Inflammatory macrophage treated with lipopolysaccharide for 4 hours (primary cell): ENCODE results near the gene ASTN2.
A peak's percentile ranks its signal among the peaks of the same experiment; 100 is the strongest.
"Not testable (repeated sequence)": the region's sequence is repeated elsewhere in the genome, so short reads cannot be mapped to it uniquely, and the experiment has no call there.

Experiments
- DNase-seq: peaks from one replicate; pipeline ENCODE4 v3.0.0-alpha.2; 2020

The ASTN2 gene

DNA sequence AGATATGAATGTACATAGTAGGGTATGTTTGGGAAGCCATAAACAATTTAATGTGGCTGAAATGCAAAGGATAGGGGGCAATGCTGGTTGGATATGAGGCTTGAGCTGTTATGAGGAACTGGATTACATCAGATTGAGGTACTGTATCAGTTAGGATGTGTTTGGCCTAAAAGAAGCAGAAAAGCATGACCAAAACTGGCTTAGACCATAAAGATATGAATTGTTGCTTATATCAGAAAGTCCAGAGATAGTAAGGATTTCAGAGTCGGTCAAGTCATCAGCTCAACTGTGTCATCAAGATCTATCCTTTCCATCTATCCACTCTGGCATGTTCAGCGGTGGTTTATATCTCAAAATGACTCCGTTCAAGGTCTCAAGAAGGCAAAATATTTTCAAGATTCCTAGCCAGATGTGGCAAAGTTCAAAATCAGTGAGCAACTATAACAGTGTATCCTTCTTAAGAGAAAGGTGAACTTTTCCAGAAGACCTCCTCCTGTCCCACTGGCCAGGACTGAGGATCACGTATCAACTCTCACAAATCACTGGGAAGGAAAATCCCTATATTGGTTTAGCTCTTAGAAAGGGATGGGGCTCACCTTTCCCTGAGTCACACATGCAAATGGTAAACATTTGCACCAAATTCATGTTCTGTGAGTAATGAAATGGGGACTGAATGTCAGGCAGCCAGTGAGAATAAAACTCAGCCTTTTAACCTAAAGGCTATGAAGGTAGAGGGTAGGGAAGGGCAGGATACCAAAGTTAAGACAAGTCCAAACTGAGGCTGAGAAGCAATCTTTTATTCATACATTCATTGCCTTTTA, 469.9 kb downstream of the ASTN2 start:
- no peak for DNase-seq

DNA sequence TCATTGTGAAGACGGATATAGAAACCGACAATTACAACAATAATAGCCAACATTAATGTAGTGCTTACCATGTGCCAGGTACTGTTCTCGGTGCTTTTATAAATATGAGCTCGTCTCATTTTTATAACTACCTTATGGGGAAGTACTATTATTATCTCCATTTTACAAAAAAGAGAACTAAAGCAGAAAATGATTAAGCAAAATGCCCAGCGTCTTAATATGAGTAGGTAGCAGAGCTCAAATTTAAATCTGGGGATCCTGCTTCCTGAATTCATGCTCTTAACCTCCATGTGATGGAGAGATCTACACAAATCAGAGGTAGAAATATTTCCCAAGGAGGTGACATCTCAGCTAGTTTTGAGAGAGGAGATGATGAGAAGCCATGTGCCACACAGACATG, 470.9 kb downstream of the ASTN2 start:
- DNase-seq: peak; percentile 48

DNA sequence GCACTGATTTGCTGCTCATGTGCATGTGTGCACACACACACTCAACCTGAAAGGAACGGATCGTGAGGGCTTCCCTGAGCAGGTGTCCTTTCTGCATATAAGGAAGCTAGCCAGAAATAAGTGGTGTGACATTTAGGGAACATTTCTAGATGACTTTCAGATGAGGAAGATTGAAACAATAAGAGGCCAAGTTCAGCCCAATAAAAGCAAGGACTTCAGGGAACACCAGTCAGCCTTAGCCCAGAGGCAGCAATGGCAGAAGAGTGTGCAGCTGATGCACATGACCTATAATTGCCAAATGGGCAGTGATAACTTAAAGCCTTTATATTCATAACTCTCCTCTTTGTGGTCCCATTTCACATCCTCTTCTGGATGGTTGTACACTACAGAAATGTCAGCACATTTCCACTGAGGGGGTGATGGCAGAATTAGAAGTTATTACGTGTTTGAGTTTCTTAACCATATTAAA, 472.2 kb downstream of the ASTN2 start:
- no peak for DNase-seq

DNA sequence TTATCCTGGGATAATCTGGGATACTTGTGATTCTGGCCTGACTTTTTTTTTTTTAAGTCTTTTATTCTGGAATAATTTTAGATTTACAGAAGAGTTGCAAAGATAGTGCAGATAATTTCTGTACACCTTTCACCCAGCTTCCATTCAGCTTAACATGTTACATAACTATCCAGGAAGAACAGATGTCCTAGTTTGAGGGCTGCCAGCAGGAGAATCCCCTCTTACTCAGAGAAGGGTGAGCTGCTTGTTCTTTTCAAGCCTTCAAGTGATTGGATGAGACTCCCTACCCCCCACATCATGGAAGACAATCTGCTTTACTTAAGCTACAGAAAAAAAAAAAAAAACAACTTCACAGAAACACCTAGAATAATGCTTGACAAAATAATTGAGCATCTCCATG, 473.6 kb downstream of the ASTN2 start:
- no peak for DNase-seq

DNA sequence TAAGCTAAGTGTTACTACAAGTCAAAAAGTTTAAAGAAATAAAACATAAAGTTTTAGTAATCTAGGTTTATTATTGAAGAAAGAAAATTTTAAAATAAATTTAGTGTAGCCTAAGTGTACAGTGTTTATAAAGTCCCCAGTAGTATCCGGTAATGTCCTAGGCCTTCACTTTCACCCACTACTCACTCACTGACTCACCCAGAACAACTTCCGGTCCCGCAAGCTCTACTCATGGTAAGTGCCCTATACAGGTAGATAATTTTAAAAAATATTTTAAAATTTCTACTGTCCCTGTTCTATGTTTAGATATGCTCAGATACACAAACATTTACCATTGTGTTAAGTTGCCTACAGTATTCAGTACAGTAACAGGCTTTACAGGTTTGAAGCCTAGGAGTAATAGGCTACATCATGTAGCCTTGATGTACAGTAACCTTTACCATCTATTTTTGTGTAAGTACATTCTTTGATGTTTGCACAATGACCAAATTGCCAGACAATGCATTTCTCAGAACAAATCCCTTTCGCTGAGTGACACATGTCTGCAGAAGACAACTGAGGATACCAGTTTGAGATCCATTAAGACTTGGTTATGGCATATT, 474.1 kb downstream of the ASTN2 start:
- DNase-seq: no peak

DNA sequence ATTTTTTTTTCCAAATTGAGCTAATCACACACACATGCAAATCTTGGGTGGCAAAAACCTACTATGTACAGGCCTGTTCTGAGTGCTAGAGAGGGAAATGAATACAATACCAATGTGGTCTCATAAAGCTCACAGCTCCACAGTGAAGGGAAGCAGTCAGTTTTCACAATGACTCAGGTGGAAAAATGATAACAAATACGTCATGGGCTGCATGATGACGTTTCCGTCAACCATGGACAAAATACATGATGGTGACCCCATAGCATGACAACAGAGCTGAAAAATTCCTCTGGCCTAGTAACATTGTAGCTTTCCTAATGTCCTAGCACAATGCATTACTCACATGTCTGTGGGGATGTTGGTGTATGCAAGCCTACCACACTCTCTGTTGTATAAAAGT, 475.2 kb downstream of the ASTN2 start:
- DNase-seq: peak; percentile 10

DNA sequence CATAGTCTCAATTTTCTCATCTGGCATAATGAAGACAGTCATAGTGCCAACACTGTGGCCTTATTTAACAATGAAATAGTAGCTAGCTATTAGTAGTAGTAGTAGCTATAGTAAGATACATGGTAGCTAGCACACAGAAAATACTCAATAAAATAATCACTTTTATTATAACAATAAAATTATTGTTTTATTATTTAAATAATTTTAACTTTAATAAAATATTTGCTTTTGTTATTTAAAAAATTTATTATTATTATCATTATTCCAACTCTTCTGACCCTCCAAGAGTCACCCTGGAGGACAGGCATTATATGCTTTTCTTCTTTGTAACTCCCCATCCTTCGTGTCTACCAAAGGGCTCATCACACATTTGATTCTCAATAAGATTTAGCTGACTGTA, 475.7 kb downstream of the ASTN2 start:
- no peak for DNase-seq

DNA sequence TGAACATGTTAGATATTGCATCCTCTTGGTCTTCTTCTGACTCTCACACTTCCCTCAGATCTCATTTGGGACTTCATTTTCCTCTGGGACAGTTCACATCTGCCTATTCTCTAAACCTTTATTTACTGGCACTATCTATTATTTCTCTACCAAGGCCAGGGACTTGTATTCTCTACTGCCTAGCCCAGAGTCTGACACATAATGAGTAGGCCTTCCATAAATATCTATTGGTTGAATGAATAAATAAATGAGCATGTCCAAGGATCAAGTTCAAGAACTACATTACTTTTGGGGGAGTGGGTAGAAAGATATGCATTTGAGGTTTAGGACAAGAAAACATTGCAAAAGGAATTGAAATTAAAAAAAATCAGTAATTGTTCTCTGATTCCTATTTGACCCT, 477.5 kb downstream of the ASTN2 start:
- no peak for DNase-seq

DNA sequence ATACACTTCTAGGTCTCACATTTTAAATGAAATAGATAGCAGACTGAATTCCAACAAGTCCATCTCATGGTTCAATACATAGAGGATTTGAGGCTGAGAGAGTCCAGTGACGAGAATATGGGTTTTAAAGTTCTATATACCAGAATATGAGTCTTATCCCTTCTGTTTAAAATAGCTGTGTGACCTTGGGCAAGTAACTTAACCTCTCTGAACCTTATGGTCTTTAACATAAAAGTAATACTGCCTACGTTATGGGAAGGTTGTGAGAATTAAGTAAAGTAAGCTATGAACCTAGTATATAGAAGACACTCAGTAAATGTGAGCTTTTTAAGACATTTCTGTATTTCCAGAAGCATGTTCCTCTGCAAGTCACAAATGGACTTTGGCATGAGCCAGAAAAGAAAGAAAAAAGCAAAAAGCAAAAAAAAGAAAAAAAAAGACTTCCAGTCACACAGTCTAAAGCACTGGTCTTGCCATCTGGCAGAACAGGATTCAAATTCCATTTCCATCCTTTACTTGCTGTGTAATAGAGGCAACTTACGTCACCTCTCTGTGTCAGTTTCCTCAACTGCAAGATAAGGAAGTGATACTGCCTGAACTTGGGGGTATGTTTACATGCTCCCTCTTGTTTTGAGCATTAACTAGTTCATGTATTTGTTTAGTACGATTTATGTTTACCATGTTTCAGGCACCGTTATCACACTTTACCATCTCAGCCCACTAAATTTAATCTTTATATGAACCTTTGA, 479.5 kb downstream of the ASTN2 start:
- DNase-seq: peak; percentile 78

DNA sequence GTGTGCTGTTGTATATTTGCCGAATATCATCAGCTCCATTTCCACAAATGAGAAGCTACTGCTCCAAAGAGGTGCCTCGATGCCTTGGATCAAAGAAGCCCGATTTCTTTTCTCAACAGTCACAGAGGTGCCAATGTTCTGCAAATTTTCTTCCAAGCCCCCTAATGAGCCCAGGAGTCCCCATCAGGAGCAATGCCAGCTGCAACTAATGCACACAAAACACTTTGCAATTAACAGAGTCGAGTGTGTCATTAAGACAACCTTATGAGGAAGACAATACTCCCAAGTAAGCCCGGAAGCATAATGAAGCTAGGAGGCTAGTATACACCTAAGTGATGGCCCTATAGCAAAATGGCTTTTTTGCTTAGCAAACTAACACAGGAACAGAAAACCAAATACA, 480.7 kb downstream of the ASTN2 start:
- DNase-seq: no peak

DNA sequence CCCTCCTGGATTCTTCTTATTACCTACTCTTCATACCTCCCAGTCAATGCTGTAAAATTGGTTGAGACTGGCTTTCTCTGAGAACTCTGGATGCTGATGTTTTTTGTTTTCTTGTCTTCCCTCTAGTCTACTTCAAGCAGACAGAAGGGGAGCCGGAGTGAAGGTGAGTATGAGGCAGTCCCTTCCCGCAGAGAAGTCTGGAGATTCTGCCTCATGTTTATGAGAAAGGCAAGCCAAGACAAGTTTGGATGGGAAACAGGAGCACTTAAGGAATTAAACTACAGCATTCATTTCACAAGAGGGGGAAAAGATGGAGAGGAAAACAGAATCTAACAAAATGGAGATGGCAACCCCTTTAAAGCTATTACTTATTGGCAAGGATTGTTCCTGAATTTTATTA, 481.6 kb downstream of the ASTN2 start:
- DNase-seq: no peak

DNA sequence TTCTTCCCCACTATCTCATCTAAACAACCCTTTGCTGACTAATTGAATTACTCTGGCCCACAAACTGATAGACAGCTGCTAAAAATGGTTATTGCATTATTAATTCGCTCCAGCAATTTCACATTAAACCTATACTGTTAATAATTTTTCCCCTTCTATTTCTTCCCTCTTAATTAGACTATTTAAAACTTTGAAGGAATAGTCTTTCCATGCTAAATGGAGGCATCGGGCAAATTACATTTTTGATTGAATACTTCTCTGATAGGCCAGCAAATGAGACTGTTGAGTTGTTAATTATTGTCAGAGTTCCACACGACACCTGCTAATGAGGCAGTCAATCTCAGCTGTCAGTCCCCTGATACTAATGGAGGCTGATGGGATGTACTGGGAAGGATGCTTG, 485.2 kb downstream of the ASTN2 start:
- DNase-seq: no peak

DNA sequence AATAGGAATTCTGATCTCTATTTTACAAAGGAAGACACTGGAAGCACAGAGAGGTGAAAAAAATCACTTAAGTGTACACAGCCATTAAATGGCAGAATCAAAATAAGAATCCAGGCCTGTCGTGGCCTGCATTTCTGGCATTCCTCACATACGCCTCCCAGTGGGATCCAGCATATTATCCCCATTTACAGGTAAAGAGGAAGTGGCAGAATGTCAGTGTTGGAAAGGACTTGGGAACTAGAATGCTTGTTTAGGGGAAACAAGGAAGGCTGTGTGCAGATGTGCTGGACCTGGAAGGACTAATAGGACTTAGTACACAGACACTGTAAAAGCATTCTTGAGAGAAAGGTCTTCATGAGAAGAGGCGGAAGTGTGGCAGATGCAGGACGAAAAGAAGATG, 486.0 kb downstream of the ASTN2 start:
- DNase-seq: no peak

DNA sequence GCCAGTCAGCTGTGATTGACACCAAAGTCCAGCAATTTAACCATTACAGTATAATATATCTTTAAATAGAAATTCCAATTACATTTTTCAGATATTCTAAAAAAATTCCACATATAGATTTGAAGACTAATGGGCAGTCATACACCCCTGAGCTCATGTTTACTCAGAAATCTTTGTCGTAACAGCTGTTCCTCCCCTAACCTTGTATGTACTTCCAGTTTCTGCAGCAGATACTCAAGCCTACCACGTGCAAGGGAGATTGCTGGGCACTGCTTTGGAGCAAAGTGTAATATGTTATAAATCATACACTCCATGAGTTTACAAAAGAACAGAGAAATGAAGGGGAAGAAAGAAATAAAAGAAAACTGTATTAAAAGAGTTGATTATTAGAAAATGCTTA, 486.6 kb downstream of the ASTN2 start:
- DNase-seq: peak; percentile 59

DNA sequence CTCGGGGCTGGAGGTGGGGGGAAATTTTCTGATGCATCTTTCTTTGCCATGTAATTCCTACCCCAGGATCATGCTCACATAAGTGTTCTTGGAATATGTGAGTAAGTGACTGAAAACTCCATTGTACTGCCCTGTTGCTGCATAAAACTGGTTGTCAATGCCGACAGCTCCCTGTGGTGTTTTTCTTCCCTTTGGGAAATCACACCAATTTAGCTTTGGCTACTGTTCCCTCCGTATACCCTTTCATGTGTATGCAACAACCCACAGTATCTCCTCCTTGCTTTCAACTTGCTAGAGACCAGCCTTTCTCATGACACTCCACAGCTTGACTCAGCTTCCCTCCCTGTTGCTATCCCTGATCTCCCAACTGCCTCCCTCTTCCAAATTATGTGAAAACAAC, 487.1 kb downstream of the ASTN2 start:
- no peak for DNase-seq

DNA sequence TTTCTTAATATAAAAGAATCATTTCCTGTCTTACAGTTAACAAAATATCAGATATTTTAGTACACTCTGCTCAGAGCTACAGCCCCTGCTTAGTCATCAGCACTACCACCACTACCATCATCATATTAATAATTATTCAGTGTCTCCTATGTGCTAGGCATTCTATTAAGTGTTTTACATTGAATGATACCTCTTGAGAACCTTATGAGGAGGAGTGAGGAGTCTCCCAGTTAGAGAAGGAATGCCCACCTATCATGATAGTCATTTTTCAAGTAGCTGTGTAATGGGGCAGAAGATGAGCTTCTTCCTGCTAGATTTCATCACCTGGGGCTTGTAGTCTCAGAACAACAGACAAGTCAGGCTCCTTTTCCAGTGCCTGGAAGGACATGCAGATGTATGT, 489.7 kb downstream of the ASTN2 start:
- no peak for DNase-seq

DNA sequence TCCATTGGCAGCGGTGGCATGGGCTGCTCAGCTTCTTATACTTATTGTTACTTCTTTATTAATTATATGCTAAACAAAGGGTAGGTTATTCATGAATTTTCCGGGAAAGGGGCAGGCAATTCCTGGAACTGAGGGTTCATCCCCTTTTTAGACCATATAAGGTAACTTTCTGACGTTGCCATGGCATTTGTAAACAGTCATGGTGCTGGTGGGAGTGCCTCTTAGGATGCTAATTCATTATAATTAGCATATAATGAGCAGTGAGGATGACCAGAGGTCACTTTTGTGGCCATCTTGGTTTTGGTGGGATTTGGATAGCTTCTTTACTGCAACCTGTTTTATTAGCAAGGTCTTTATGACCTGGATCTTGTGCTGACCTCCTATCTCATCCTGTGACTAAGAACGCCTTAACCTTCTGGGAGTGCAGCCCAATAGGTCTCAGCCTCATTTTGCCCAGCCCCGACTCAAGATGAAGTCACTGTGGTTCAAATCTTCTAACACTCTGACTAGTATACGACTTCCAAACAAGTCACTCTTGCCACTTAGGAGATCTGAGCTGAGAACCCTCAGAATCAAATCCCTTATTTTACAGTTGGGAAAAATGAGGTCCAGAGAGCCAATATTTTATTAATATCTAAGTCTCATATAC, 490.3 kb downstream of the ASTN2 start:
- no peak for DNase-seq

DNA sequence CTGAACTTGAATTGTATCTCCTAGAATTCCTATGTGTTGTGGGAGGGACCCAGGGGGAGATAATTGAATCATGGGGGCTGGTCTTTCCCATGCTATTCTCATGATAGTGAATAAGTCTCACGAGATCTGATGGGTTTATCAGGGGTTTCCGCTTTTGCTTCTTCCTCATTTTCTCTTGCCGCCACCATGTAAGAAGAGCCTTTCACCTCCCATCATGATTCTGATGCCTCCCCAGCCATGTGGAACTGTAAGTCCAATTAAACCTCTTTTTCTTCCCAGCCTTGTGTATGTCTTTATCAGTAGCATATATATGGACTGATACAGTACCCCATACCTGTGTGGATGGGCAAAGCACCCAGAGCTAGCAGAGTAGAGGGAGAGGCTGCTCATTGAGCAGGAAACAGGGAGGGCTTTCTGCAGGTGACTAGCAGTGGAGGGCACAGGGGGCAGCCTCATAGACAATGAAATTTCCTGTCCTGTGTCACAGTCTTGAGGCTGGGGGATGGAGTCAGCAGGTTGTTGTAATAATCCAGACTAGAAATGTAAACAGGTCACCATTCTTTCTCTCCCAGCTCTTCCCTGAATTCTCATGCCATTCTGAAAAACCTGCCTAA, 496.9 kb downstream of the ASTN2 start:
- DNase-seq: not testable (repeated sequence)

DNA sequence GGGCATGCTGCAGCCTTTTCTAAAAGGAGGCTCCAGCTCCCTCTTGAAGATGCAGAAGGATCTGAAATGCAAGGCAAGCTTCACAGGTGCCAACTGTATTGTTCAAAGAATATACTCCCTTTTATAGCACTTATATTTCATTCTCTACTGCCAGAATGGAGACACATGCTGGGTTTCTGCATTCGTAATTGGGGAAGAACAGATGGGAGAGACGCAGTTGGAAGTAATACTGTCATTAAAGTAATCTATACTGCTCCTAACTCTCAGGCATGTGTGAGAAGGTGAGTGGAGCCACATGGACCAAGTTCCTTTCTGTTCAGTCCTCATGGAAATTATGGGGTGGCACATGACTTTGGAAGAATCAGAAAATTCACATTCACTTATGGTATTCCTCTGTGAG, 501.3 kb downstream of the ASTN2 start:
- no peak for DNase-seq

DNA sequence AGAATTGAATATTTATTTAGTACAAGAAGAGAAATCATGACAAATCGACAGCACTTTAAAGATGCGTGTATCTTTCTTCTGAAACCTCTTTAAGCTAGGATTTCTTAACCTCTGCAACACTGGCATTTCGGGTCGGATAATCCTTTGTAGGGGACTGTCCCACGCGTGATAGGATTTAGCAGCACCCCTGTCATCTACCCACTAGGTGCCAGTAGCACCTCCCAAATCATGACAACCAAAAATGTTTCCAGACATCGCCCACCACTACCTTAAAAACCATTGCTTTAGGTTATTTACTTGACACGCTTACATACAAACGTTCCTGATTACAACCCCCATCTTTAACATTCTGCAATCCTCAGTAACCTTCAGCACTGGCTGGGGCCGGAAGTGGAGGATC, 504.7 kb downstream of the ASTN2 start:
- no peak for DNase-seq

DNA sequence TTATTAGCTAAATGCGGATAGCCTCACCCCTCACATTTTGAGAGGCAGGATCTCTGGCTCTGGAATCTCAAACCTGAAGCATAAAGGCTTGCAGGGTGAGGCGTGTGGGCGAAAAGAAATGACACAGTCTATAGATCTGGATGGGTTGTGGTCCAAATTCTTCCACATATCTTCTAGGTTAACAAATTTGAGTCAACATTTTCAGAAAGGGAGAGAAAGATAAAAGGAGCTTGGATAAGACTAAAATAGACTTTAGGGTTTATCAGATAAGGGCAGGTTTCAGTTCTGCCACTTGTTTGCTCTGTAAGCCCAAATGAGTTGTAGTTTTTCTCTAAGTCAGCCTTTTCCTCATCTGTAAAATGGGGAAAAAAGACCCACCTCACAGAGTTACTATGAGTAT, 506.9 kb downstream of the ASTN2 start:
- no peak for DNase-seq

DNA sequence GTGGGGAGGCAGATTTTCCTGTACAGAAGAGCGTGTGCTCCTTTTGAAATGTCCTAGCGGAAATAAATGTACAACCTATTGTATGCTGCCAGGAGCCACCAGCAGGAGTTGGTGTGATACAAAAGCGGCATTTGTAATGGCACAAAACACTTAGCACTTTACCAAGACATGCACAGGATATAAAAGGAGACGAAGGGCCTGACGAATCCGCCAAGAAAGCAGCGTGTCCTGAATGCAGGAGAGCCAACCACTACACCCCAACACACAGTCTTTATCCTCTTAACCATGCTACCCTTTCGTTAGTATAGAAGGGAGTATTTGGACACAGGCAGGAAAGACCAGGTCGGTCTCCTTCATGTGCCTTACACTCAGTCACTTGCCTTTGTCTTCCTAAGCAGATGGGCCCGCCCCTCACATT, 509.7 kb downstream of the ASTN2 start:
- no peak for DNase-seq

DNA sequence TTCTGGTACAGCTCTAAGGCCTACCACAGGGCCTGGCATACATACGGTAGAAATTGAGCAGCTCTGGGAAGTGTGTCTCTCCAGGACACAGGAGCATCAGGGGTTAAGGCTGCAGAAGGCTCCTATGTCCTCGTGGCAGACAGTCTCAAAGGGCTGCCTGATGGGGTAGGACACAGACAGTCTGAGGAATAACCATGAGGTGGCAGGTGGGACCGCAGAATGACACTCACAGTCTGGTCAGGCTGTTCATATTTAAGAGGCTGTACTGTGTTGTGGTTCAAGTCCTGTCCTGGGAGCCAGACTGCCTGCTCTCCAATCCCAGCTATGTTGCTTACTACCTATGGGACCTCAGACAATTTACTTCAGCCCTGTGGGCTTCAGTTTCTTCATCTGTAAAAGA, 510.7 kb downstream of the ASTN2 start:
- DNase-seq: no peak
